Esophagus muscularis mucosa (tissue), 4 donors: ENCODE results near the gene TVP23A. TPM values are rescaled to one million over a fixed set of nuclear protein-coding genes. Genes with fewer than 3 reads are reported as not detected.

ENCODE experiments used
- DNase-seq: peaks from one replicate; pipeline ENCODE4 v3.0.0-alpha.2; 2017; ENCODE audit errors: extremely low spot score
- H3K27ac ChIP-seq, 4 donors: fragments of 200-600 bp; sonication (generic); replicated peaks in 1 of 4; 1 replicate in 3 of 4; 2 replicates in 1 of 4; pipeline ENCODE4 v1.5.1; 2016 to 2019; ENCODE audit warnings: mild to moderate bottlenecking in 1 of 4
- H3K27me3 ChIP-seq, 4 donors: fragments of 200-600 bp; sonication (generic); one replicate each; pipeline versions ENCODE4 v1.5.1 to v1.6.0; 2016 to 2019
- H3K36me3 ChIP-seq, 4 donors: fragments of 200-600 bp; sonication (generic); one replicate each; pipeline ENCODE4 v1.5.1; 2016 to 2019
- H3K4me1 ChIP-seq, 4 donors: fragments of 200-600 bp; sonication (generic); one replicate each; pipeline ENCODE4 v1.5.1; 2016 to 2019
- H3K4me3 ChIP-seq, 4 donors: fragments of 200-600 bp; sonication (generic); 1 replicate in 2 of 4; 2 replicates in 2 of 4; pipeline ENCODE4 v1.5.1; 2016 to 2019; ENCODE audit warnings: mild to moderate bottlenecking in 4 of 4, moderate library complexity in 1 of 4
- H3K9me3 ChIP-seq, 4 donors: fragments of 200-600 bp; sonication (generic); 1 replicate in 3 of 4; 2 replicates in 1 of 4; pipeline ENCODE4 v1.5.1; 2016 to 2019
- CTCF ChIP-seq, 3 experiments: fragments of 200-600 bp in 2 of 3; fragments of 450-650 bp in 1 of 3; sonication (generic) in 2 of 3; IDR thresholded peaks; one replicate each; pipeline ENCODE4 v1.5.1; 2017 to 2019; ENCODE audit warnings: antibody characterized with exemption in 3 of 3, mild to moderate bottlenecking in 2 of 3, moderate library complexity in 1 of 3
- EP300 ChIP-seq: sonication (generic); formaldehyde crosslinking; IDR thresholded peaks from one replicate; pipeline ENCODE4 v1.6.1; 2017; ENCODE audit warnings: antibody characterized with exemption
- POLR2A ChIP-seq: fragments of 450-650 bp; IDR thresholded peaks from one replicate; pipeline ENCODE4 v1.6.1; 2017; ENCODE audit warnings: antibody characterized with exemption, moderate library complexity, mild to moderate bottlenecking, low read depth
- POLR2AphosphoS5 ChIP-seq, 2 donors: sonication (generic); formaldehyde crosslinking; IDR thresholded peaks; one replicate each; pipeline ENCODE4 v1.6.1; 2017; ENCODE audit warnings: antibody characterized with exemption in 2 of 2
- WGBS: methylation state at CpG from one replicate; pipeline ENCODE4 v1.1.5; 2018; 5-methylcytosine and 5-hydroxymethylcytosine counted together
- intact Hi-C: fragments of 100-400 bp; cut with DNase I; formaldehyde crosslinking; loops from one replicate; pipeline ENCODE4 v1.15.1; 2023
- total RNA-seq, 4 donors: library from RNA; depleted of rRNA; stranded (reverse); fragments of >200 nt; gene quantifications; one replicate each; pipeline versions ENCODE4 v1.1.0 to v1.2.1, GENCODE V29; 2016

Gene TVP23A
- total RNA-seq, 4 donors from 2014 or later, result 0.42 to 1.2 (median 0.80) TPM; not detected in 1

GRCh38 chr16:10809706-10810105, 8.9 kb downstream of the TVP23A start:
- H3K27me3 ChIP-seq, result peaks cover 0 to 4% (median 0%) of the 10 kb centered on the region in 4 donors
- no peaks in the 10 kb centered on the region for H3K9me3 ChIP-seq
- no peaks in the 10 kb centered on the region for H3K36me3 ChIP-seq
- H3K27ac ChIP-seq, result no peak overlapping the region
- H3K4me3 ChIP-seq, result no peak overlapping the region
- 90% methylated on average over 3 of the region's 3 CpGs for WGBS
- no peaks in the 10 kb centered on the region for H3K4me1 ChIP-seq
- TF ChIP-seq EP300, result no peak
- TF ChIP-seq POLR2A, result no peak
- no peak for TF ChIP-seq POLR2AphosphoS5 (IDR thresholded peaks at IDR 0.05)
- no peak for TF ChIP-seq CTCF (IDR thresholded peaks at IDR 0.05)
- DNase-seq, result no peak
- intact Hi-C loops, result no loop called here

GRCh38 chr16:10808850-10809249, 9.7 kb downstream of the TVP23A start:
- H3K36me3 ChIP-seq, result no peaks in the 10 kb centered on the region
- intact Hi-C loops, result no loop called here
- peaks cover 0 to 4% (median 0%) of the 10 kb centered on the region in 4 donors for H3K27me3 ChIP-seq
- TF ChIP-seq CTCF (IDR thresholded peaks at IDR 0.05), result no peak
- TF ChIP-seq EP300, result no peak
- TF ChIP-seq POLR2AphosphoS5 (IDR thresholded peaks at IDR 0.05), result no peak
- no peak for TF ChIP-seq POLR2A
- no peak overlapping the region for H3K4me3 ChIP-seq
- H3K9me3 ChIP-seq, result no peaks in the 10 kb centered on the region
- H3K4me1 ChIP-seq, result no peaks in the 10 kb centered on the region
- no peak for DNase-seq
- 96% methylated on average over 3 of the region's 3 CpGs for WGBS
- H3K27ac ChIP-seq, result no peak overlapping the region

- WGBS, result 97% methylated on average over 3 of the region's 3 CpGs
- Histone ChIP-seq H3K4me3 (no peak overlapping the region), H3K27me3 (peaks cover 0 to 4% (median 0%) of the 10 kb centered on the region in 4 donors), H3K27ac (no peak overlapping the region), H3K9me3 (no peaks in the 10 kb centered on the region), H3K36me3 (no peaks in the 10 kb centered on the region), H3K4me1 (no peaks in the 10 kb centered on the region)
- DNase-seq, result no peak
- intact Hi-C loops, result no loop called here
- TF ChIP-seq CTCF (IDR thresholded peaks at IDR 0.05) (no peak), POLR2A (no peak), EP300 (no peak), POLR2AphosphoS5 (IDR thresholded peaks at IDR 0.05) (no peak)
Measured at GRCh38 chr16:10808218-10808617, 10.4 kb downstream of the TVP23A start.

- intact Hi-C loops, result no loop called here
- no peak for TF ChIP-seq CTCF (IDR thresholded peaks at IDR 0.05)
- no peak for TF ChIP-seq POLR2A
- TF ChIP-seq POLR2AphosphoS5 (IDR thresholded peaks at IDR 0.05), result no peak
- no peak for TF ChIP-seq EP300
- DNase-seq, result no peak
- no peaks in the 10 kb centered on the region for H3K9me3 ChIP-seq
- H3K36me3 ChIP-seq, result no peaks in the 10 kb centered on the region
- H3K4me3 ChIP-seq, result no peak overlapping the region
- WGBS, result 83% methylated on average over 6 of the region's 6 CpGs
- no peak overlapping the region for H3K27ac ChIP-seq
- no peaks in the 10 kb centered on the region for H3K4me1 ChIP-seq
- H3K27me3 ChIP-seq, result peaks cover 0 to 4% (median 0%) of the 10 kb centered on the region in 4 donors
Measured at GRCh38 chr16:10806698-10807097, 11.9 kb downstream of the TVP23A start.

- Histone ChIP-seq H3K27me3 (peaks cover 0 to 4% (median 0%) of the 10 kb centered on the region in 4 donors), H3K9me3 (no peaks in the 10 kb centered on the region), H3K4me3 (no peak overlapping the region), H3K27ac (no peak overlapping the region), H3K36me3 (no peaks in the 10 kb centered on the region), H3K4me1 (no peaks in the 10 kb centered on the region)
- no peak for DNase-seq
- TF ChIP-seq EP300 (no peak), POLR2AphosphoS5 (IDR thresholded peaks at IDR 0.05) (no peak), POLR2A (no peak), CTCF (IDR thresholded peaks at IDR 0.05) (no peak)
- intact Hi-C loops, result no loop called here
- 84% methylated on average over 9 of the region's 9 CpGs for WGBS
Measured at GRCh38 chr16:10805334-10805733, 13.3 kb downstream of the TVP23A start.
